Amniotic epithelial cell (primary cell): ENCODE measurements around the gene USP16.

ENCODE experiments used
- DNase-seq: peaks from one replicate; pipeline ENCODE4 v3.0.0-alpha.2; 2010; ENCODE audit warnings: low read depth

Gene USP16

GRCh38 chr21:29033871-29034270 is 9.4 kb downstream of the USP16 start:
- peak; percentile 71 for DNase-seq

GRCh38 chr21:29034678-29035077 is 10.2 kb downstream of the USP16 start:
- DNase-seq = no peak

GRCh38 chr21:29052224-29052623 is 27.8 kb downstream of the USP16 start:
- DNase-seq = no peak

GRCh38 chr21:29053011-29053553 is 28.6 kb downstream of the USP16 start:
- no peak for DNase-seq

DNA sequence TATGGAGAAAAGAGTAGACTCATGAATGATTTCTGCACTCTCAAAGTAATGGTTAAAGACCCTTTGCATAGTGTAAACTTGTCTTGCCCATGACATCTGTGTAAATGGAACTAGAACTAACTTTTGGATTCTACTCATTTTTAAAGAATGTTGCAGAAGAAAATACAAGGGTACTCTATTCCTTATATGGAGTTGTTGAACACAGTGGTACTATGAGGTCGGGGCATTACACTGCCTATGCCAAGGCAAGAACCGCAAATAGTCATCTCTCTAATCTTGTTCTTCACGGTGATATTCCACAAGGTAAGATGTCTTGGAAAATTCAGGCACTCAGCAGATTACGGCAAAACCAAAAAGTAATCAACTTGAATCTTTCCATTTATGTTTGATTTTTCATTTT is 29.2 kb downstream of the USP16 start:
- no peak for DNase-seq

DNA sequence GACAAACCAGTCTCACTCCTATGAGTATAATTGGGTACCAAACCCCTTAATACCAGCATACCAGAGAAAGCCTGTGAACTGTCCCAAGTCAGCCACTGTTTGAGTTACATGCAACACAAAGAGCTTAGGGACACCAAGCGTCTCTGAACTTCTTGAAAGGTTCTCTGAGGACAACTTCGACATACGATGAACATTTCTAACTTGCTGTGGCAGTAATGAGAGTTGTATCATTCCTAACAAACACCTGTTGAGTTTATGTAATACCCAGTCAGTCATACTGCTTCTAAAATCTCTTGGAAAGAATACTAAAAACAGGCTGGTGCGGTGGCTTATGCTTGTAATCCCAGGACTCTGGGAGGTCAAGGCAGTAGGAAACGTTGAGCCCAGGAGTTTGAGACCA is 30.6 kb downstream of the USP16 start:
- no peak for DNase-seq

GRCh38 chr21:29056005-29056404 is 31.5 kb downstream of the USP16 start:
- DNase-seq = no peak

- peak; percentile 87 for DNase-seq
These were observed 32.1 kb downstream of the USP16 start for GRCh38 chr21:29056538-29057050.

DNA sequence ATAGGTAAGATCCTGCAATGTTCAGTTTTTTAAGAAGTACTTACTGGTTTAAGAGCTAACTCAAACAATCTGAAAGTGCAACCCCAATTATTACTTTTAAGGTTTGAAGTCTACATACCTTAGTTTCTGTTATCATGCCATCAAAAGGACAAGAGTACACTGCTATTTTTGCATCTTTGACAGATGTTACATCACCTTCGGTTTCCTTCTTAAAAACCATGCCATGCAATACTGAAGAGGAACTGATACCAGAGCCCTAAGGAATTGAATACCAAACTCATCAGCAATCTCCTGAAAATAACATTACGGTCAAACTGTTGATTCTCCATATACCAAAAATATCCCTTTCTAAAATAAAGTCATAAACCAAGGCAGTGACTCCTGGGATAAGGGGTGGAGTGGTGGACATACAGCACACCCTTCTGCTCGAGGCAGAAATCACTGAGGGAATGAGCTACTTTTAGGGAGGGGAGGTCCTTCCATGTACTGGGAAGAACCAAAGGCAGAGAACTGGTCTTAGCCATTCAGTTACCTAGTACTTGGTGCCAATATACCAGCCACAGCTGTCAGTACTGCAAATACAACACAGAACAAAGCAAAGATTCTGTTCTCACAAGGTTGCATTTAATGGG is 40.5 kb downstream of the USP16 start:
- no peak for DNase-seq

DNA sequence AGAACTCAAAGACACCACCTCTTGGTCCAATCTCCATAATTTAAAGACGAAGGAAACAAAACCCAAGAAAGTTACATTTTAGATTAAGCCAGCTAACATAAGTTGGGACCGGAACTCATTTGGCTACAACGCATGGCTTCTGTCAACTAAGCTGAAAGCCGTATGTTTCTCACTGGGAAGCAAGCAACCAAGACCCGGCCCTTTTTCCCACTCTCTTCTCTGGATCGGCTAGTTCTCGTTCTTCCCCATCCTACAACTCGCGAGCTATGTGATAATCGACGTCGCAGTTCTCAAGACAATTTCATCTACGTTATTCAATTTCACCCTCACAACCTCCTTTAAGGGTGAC is 48.4 kb downstream of the USP16 start:
- peak; percentile 37 for DNase-seq

- DNase-seq = peak; percentile 100
These were observed 48.9 kb downstream of the USP16 start, which contains the start of gene CCT8 for GRCh38 chr21:29073222-29074006. TSS of gene CCT8 (minus strand) at chr21:29073648. CDS start at chr21:29073590, 58 bp downstream.

- DNase-seq = no peak
These were observed 49.5 kb downstream of the USP16 start for GRCh38 chr21:29074007-29074376.

DNA sequence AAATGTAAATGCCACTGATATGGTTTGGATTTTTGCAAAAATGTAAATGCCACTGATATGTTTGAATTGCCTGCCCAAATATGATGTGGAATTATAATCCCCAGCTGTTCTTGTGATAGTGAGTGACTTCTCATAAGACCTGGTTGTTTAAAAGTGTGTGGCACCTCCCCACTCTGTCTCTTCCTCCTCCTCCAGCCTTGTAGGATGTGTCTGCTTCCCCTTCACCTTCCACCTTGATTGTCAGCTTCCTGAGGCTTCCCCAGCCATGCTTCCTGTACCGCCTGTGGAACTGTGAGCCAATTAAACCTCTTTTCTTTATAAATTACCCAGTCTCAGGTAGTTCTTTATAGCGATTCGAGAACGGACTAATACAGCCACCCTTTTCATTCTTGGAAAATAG is 50.3 kb downstream of the USP16 start:
- DNase-seq = no peak

DNA sequence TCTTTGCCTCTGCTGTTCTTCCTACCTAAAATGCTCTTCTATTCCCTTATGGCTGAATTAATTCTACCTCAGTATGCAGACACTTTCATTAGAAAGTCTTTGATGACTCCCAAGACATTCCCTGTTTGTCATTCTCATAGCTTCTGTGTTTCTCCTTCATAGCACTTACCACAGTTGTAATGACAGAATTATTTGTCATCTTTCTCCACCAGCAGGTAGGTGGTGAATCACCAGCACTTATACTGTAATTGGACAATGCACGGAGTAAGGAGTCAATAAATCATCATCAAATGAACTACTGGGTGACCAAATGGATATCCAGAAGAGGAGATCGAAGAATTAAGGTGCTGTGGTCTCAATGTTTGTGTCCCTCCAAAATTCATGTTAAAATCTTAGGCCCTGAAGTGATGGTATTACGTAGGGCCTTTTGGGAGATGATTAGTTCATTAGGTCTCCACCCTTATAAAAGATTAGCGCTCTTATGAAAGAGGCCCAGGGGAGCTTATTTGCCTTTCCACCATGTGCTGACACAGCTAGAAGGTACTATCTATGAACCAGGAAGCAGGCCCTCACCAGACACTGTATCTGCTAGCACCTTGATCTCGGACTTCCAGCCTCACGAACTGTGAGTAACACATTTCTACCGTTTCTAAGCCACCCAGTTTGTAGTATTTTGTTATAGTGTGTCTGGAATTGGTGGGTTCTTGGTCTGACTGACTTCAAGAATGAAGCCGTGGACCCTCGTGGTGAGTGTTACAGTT is 51.4 kb downstream of the USP16 start:
- DNase-seq = no peak

GRCh38 chr21:29076731-29077640 is 52.5 kb downstream of the USP16 start:
- DNase-seq = peak; percentile 65

GRCh38 chr21:29077651-29078090 is 53.2 kb downstream of the USP16 start:
- DNase-seq = peak; percentile 56

DNA sequence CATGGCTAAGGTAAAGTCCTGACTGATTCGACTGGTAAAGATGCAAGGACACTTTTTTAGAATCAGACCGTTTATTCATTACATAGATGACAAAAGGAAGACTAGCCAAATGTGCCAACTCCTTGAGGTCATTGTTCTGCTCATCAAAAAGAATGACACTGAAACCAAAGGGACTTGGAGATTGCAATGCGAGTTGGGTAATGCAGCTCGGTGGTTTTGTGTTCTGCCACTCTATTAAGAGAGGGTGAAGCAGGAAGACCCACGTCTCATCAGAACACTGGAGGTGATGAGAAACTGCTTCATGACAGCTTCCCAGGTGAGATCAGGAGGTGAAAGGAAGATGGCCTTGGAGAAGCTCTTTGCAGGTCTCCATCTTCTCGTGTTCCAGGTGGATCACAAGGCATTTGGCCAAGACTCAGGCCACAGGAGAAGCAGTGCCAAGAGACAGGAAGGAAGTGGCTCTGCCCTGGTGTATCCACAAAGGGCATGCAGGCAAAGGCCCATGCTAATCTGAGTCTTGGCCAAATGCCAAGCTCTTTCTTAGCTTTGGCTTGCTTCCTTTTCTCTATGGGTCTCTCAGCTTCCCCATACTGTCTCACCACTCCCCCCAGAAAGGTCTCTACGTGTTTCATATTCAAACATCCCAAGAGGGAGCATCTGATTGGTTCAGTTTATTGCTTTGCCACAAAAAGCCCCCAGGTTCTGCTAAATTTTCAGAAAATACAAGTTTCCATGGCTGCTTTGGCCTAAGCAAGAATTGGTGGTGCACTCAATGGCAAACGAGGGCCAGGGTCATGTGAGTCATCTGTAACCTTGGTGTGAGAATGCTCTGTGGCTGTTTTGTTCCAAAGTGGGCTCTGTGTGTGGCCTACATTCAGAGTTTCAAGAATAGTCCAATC is 54.6 kb downstream of the USP16 start:
- DNase-seq = peak; percentile 42

- no peak for DNase-seq
These were observed 56.0 kb downstream of the USP16 start for GRCh38 chr21:29080454-29080941.

DNA sequence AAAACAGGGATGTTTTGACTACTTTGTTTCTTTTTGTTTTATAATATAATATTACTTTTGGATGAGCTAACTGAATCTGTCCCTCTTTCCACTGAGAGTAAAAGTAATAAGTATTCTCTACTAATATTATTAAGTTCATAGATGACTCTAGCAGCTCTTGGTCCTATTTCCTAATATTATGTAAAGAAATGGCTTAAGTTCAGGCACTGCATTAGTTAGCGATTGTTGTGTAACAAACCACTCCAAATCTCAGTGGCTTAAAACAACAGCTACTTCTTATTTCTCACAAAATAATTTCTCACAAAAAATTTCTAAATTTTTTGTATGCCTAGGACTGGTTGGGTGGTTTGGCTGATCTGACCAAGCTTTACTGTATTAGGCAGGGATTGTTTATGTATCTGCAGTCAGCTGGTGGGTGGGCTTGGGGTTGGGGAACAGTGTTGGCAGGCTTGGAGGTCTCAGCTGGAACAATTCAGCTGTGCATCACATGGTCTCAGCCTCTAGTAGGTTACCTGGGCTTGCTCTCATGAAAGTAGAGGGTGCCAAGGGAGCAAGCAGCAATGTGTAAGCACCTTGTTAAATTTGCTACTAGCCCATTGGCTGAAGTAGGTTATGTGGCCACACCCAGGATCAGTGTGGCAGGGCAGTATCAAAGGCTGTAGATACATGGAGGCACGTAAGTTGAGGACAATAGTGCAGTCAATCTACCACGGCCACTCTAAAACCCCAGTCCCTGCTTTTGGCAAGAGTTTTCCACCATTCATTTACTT is 57.8 kb downstream of the USP16 start:
- DNase-seq = no peak
